ENCODE results near the gene SAMD8.

GRCh38 chr10:75146780-75147179 lies 35.3 kb downstream of the SAMD8 start:
- TF ChIP-seq POLR2A (IDR thresholded peaks at IDR 0.05; ENCODE audit: low read length) (no peak), GATA1 (IDR thresholded peaks at IDR 0.05; ENCODE audit: low read depth, low read length) (no peak)

Data from erythroblast (primary cell).